ENCODE data around the gene CCDC6.

The CCDC6 gene

DNA sequence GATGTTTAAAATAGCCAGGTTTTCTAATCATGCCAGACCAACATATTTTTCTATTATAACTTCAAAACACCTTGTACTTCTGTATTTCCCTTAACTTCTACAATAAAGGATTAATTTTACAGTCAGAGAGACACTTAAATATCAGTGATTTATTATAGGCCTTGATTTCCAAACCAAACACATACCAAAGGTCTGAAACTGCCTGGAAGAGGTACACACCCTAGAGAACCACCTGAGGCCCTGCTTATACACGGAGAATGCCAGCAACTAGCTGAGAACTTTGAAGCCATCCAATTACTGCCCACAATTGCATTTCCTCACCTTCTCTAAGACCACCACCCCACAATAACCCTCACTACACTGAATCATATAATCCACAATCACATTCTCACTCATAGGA, 4.9 kb downstream of the CCDC6 start:
- TF ChIP-seq, protein P1, sequence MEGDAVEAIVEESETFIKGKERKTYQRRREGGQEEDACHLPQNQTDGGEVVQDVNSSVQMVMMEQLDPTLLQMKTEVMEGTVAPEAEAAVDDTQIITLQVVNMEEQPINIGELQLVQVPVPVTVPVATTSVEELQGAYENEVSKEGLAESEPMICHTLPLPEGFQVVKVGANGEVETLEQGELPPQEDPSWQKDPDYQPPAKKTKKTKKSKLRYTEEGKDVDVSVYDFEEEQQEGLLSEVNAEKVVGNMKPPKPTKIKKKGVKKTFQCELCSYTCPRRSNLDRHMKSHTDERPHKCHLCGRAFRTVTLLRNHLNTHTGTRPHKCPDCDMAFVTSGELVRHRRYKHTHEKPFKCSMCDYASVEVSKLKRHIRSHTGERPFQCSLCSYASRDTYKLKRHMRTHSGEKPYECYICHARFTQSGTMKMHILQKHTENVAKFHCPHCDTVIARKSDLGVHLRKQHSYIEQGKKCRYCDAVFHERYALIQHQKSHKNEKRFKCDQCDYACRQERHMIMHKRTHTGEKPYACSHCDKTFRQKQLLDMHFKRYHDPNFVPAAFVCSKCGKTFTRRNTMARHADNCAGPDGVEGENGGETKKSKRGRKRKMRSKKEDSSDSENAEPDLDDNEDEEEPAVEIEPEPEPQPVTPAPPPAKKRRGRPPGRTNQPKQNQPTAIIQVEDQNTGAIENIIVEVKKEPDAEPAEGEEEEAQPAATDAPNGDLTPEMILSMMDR (IDR thresholded peaks at IDR 0.05; ENCODE audit: control insufficient read depth, insufficient read depth, low read depth, low read length, missing control alignments) = no peak
- no peak for DNase-seq (ENCODE audit: low read depth)
- no peak overlapping the region for H3K4me3 ChIP-seq (ENCODE audit: control insufficient read depth, low read depth, low read length)

DNA sequence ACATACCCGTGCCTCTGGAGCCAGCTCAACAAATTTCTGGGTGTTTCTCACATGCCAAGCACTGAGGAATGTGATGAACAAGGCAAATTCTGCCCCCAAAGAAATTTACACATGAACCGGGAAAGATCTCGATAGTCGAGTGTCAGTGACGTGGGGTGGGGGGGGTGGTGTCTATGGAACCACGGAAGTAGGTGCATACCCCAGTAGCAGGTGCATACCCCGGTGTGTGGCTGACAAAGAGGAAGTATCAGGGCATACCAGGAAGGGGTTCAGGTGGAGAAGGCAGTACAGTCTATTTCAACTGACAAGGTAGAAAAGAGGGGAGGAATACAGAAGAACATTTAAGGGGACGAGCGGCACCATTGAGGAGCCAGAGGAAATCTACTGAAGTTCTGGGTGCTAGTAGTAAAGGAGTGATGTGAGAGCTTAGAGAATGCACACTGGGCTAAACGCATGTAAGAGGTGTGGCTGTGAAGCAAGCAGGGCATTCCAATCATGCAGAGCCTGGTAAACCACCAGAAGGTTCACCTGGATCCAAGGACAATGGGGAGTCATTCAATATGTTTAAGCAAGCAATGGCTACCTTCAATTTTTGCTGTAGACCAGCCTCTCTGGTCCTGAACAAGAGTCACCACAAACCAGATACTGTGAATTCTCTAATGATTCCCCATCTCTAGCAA, 6.2 kb downstream of the CCDC6 start:
- no peak overlapping the region for H3K4me3 ChIP-seq (ENCODE audit: control insufficient read depth, low read depth, low read length)
- DNase-seq (ENCODE audit: low read depth) = no peak
- TF ChIP-seq, protein P1 (IDR thresholded peaks at IDR 0.05; ENCODE audit: control insufficient read depth, insufficient read depth, low read depth, low read length, missing control alignments) = no peak

DNA sequence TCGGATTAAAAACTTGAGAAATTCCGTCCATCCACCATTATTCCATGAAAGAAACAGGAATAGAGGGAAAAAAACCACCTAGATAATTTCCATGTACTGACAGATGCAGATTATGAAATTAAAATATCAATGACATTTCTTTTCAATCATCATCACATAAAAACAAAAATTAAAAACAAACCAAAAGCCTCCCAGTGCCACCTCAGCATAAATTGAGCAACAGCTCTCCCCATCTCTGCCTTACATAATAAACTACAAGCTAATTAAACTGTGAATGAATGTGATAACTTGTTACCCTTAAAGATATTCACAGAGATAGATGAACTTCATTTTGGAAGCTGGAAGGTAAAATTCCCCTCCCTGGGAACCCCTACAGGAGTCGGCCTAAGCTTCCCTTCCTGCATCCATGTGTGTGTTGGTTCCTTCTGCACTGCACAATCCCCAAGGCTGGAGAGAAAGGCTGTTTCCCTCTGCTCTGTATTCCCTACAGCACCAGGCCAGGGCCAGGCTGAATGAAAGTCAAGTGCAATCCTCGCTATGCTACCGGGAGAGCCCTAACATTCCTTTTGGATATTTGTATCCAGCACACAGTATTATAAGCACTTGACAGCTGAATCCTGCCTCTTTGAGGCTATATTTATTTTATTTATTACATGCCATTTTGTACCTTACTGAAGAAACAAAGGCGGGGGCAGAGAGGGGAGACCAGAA, 8.1 kb downstream of the CCDC6 start:
- no peak overlapping the region for H3K4me3 ChIP-seq (ENCODE audit: control insufficient read depth, low read depth, low read length)
- TF ChIP-seq, protein P1 (IDR thresholded peaks at IDR 0.05; ENCODE audit: control insufficient read depth, insufficient read depth, low read depth, low read length, missing control alignments) = no peak
- DNase-seq (ENCODE audit: low read depth) = no peak

DNA sequence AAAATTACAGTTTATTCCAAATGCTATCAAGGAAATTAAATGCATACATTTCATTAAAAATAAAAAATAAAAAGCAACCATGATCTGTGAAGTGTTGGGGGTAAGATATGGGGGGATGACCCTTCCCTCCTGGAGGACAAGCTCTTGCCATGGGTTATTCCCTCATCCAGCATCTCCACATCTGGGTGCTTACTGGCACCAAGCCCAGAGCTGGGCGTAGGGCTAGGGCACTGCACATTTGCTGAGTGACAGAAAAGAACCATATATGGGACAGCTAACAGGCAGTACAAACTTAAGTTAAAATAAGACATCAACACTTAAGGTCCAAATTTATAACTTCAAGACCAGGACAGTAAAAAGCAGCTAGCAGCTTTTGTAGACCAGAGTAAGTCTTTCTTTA, 10.2 kb downstream of the CCDC6 start:
- DNase-seq (ENCODE audit: low read depth) = no peak

DNA sequence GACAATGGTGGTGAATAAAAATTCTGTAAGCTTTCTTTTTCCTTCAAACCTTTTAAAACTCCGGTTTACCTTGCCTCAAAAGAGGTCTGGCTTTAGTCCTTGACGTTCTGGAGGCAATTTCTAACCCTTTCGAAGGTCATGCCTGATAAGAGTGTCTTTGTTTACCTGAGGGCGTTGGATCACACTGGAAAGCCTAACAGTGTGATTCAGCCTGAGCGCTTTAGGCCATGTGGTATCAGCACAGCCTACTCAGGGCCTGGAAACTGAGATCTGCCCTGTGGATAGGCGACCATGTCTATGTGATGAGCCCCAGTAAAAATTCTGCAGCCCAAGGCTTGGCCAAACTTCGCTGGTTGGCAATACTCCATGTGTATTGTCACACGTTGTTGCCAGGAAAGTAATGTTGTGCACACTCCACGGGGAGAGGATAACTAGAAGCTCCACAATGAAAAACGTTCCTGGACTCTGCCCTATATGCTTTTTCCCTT, 10.7 kb downstream of the CCDC6 start:
- DNase-seq (ENCODE audit: low read depth) = no peak
- no peak overlapping the region for H3K4me3 ChIP-seq (ENCODE audit: control insufficient read depth, low read depth, low read length)
- TF ChIP-seq, protein P1 (IDR thresholded peaks at IDR 0.05; ENCODE audit: control insufficient read depth, insufficient read depth, low read depth, low read length, missing control alignments) = no peak

More for the DNA sequence above, 10.2 kb downstream of the CCDC6 start:
- TF ChIP-seq, protein P1 (IDR thresholded peaks at IDR 0.05; ENCODE audit: control insufficient read depth, insufficient read depth, low read depth, low read length, missing control alignments) = no peak
- no peak overlapping the region for H3K4me3 ChIP-seq (ENCODE audit: control insufficient read depth, low read depth, low read length)

DNA sequence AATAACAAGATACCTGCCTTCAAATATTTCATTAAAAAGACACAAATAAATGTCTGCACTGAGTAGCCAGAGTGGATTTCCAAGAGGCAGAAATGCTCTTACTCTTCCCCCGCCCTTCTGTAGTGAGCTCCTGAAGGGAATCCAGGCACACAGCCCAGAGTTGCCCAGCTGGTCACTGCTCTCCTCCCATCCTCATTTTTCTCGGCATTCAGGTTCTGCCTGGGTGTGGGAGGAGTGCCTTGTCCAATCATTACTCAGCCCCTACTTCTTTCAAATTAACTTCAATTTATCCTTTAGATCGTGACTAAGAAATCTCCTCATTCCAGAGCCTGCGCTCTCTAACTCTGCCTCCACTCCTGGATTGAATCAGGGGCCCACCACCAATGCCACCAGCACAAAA, 12.2 kb downstream of the CCDC6 start:
- H3K4me3 ChIP-seq (ENCODE audit: control insufficient read depth, low read depth, low read length) = no peak overlapping the region
- TF ChIP-seq, protein P1 (IDR thresholded peaks at IDR 0.05; ENCODE audit: control insufficient read depth, insufficient read depth, low read depth, low read length, missing control alignments) = no peak
- peak; percentile 58 for DNase-seq (ENCODE audit: low read depth)

Measured in AG09309 (cell line).